Lung microvascular endothelial cell (primary cell): ENCODE measurements around the gene TEN1. TPM values are rescaled to one million over a fixed set of nuclear protein-coding genes. Genes with fewer than 3 reads are reported as not detected.
A peak's percentile ranks its signal among the peaks of the same experiment; 100 is the strongest.
"Not testable (repeated sequence)": the region's sequence is repeated elsewhere in the genome, so short reads cannot be mapped to it uniquely, and the experiment has no call there.

Source experiments
- DNase-seq, 2 donors: peaks; one replicate each; pipeline versions ENCODE4 v3.0.0 to v3.0.0-alpha.2; 2010; ENCODE audit warnings: low read depth in 2 of 2
- total RNA-seq: library from RNA; depleted of rRNA; stranded (reverse); fragments of >200 nt; gene quantifications from 2 replicates; pipeline ENCODE4 v1.2.1, GENCODE V29; 2014

Gene TEN1, protein sequence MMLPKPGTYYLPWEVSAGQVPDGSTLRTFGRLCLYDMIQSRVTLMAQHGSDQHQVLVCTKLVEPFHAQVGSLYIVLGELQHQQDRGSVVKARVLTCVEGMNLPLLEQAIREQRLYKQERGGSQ
- 16.1 and 20.0 TPM in 2 replicates for total RNA-seq

DNA sequence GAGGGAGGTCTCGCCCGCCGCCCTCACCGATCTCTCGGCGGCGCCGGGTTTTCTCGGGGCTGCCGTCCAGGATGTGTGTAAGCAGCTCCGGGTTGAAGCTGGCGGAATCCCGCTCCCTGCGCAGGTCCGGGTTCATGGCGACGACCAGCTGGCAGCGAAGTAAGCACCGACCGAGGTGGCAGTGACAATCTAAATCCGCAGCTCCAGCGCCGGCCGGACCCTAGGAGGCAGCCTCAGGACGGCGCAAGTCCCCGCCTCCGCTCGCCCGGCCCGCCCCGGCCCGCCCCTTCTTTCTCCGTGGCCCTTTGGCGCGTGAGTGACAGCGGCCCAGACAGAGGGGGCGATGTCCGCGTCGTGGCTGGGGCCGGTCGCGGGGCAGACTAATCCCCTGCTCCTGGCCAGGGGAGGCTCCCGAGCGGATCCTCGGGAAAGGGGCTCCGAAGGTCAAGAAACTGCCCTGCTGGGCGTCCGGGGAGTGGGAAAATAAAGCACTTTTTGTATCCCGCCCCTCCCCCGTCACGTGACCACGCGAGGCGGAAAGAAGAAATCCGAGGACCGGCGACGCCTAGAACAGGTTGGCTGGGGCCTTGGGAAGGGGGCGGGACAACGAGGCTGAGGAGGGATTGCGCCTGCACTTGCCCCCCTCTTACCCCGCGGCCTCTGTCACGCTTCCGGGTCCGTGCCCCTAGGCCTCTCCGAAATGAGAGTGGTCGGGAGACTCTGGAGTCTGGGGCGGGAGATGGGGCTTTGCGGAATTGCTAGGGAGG lies at the start of gene TEN1, which contains the start of gene ACOX1:
Gene TEN1 (plus strand): TSS at position 303 of the 767 bp plus-strand sequence. CDS start 6,953 bp downstream, outside the sequence.
Gene ACOX1 (minus strand): TSS at position 229 of the 767 bp plus-strand sequence. CDS start 93 bp downstream, at position 136.
- DNase-seq: peak; percentile 91 to 98

- DNase-seq: no peak
Measured at GRCh38 chr17:75931062-75931461, 48.0 kb upstream of the TEN1 start.

DNA sequence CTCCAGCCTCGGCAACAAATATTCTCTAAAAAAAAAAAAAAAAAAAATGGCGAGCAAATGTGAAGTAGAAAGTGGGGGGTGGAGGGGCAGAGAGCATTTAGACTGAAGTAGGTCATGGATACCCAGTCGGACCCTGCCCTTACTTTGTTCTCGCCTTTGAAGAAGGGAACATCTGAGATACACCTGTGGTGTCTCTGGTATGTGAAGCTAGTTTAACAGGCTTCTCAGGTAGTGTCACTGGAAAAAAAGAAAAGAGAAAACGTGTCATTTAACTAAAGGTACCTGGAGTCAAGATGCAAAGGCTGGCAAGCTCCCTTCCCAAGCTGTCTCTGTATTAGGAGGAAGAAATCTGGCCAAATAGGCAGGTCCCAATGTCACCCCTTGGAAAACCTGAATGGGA lies 46.2 kb upstream of the TEN1 start:
- no peak for DNase-seq

DNA sequence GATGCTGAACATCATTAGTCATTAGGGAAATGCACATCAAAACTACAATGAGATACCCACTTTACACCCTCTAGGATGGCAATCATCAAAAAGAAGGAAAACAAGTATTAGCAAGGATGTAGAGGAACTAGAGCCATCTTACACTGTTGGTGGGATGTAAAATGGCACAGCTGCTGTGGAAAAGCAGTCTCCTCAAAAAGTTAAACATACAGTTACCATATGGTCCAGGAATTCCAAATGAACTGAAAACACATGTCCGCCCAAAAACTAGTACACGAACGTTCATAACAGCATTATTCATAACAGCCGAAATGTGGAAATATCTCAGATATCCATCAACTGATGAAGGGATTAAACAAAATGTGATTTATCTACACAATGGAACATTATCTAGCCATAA lies 45.2 kb upstream of the TEN1 start:
- DNase-seq: no peak

- no peak for DNase-seq
Measured at GRCh38 chr17:75937652-75938051, 41.4 kb upstream of the TEN1 start.

GRCh38 chr17:75940727-75941441 lies 38.2 kb upstream of the TEN1 start, which contains the start of gene FBF1:
Gene FBF1 (minus strand): TSS chr17:75941042. CDS start chr17:75938149, 2,893 bp downstream.
- DNase-seq: peak; percentile 94 to 95

DNA sequence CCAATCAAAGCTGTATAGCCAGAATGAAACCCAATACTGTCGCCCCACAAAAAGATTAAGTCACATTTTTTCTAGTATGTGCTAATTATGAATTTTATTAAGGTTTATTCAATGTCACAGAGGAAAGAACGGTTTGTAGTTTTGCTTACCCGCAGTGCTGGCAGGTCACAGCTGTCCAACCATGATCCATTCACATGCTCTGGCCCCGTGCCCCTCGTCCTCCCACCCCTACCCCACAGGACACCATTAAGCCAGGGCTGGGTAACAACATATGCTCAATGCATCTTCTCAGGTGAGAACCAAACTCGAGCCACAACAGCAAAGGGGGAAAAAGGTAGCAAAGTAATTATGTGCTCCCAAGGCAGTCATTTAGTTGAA lies 37.6 kb upstream of the TEN1 start:
- no peak for DNase-seq

DNA sequence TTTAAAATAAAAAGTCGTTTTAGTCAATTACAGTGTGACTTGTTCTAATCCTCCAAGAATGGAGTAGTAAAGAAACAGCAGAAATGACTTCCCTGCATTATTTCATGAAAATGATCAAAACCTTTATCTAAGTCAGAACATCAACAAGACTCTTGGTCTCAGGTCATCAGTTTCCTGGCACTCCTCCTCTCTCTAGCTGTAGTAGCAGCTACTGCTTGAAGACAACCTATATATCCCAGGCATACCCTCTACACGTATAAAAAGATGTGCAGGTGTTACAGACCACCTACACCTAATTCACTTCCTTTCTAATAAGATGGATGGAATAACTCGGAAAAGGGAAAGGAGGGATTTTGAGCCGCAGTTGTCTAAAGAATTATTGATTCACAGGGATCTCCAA lies 36.6 kb upstream of the TEN1 start:
- DNase-seq: no peak

DNA sequence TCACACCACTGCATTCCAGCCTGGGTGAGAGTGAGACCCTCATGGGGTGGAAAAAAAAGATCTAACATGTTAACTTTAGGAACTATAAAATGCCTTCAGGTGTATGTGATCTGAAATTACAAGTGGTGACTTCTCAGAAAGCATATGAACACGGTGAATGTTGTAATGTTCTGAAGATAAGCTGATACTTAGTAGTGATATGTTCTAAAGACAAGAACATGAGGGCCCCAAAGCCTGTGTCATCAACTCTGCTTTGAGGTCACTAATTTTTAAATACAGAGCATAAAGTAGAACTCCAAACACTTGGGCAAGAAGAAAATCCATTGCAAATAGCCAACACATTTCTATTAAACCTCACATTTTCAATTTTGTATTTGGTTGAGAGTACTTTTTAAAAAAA lies 35.5 kb upstream of the TEN1 start:
- no peak for DNase-seq

DNA sequence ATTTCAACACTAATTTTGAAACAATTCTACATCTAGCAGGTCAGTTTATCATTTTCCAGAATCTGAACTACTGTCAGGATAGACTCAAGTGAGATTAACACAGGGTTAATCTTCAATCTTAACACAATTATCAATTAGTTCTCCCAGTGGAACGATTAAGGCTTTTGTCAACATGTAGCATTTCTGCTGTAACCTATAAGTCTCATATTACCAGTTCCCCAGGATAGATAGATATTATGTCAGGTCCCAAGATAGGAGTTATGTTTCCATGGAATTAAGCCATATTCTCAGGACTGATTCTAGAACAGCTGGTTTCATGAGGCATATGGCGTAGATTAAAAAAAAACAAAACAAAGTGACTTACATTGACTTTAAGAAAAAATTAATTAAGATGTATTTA lies 33.8 kb upstream of the TEN1 start:
- DNase-seq: no peak

DNA sequence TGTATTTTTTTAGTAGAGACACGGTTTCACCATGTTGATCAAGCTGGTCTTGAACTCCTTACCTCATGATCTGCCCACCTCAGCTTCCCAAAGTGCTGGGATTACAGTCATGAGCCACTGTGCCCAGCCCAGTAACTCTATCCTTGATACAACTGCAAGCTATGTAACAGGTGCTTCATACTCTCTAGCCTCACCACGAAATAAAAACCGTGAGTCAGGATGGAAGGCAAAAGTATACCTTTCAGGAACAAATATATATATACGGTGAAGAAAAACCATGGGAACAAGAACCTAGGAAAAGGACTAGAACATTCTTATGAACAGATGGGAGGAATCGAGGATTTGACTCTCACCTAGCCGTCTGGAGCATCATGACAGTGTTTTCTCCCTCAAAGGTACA lies 28.6 kb upstream of the TEN1 start:
- DNase-seq: no peak

DNA sequence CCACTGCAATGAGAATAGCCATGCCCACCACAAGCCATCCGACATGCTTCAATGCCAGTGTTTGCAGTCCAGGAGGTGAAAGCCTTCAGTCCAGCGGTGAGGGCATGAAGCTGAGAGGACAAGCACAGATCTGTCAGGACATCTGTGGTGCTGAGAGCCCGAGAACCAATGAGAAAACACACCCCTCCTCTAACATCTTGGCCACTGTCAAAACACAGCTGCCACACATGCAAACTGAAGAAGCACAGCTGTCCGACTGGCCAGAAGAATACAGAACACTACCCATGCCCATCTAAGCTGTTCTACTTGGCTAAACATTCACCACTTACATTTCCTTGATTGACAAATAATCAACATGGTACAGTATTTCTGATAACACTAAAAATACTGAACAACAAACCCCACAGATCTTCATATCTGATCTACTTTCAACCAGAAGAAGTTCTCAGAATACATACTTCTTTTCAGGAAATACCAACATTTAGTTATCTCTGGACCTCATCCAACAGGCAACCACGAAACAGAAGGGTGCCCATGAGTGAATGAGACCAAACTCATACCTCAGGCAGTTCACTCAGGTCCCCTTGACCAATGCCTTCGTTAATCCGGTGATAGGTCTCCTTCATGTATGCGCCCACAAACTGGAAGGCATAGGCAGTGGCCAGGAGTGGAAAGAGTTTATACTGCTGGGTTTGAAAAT lies 28.0 kb upstream of the TEN1 start:
- DNase-seq: no peak

- no peak for DNase-seq
Measured at GRCh38 chr17:75959051-75959838, 19.8 kb upstream of the TEN1 start.

DNA sequence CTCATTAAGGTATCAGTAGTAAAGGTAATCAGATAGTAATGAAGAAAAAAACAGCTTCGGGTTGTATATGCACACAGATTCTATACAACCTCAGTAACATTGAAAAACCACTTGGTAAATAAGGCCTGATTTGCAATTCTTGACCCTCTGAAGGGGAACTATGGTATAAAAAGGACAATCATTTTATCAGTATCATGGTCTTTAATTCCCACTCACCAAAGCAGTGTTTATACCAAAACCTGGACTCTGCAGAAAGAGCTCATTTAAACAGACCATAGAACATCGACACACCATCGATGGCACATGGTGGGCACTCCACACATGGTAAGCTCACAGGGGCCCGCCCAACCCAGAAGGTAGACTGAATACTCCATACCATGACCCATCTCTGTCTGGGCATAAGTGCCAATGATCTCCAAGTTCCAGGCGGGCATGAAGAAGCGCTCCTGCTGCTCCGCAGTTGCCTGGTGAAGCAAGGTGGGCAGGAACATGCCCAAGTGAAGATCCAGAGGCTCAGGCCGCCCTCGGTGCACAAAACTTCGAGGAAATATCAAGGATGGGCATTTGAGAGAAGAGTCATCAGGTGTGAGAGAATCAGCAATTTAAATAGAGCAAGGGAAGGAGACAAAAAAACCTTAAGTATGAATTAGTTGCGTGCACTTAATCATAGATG lies 19.1 kb upstream of the TEN1 start:
- no peak for DNase-seq

DNA sequence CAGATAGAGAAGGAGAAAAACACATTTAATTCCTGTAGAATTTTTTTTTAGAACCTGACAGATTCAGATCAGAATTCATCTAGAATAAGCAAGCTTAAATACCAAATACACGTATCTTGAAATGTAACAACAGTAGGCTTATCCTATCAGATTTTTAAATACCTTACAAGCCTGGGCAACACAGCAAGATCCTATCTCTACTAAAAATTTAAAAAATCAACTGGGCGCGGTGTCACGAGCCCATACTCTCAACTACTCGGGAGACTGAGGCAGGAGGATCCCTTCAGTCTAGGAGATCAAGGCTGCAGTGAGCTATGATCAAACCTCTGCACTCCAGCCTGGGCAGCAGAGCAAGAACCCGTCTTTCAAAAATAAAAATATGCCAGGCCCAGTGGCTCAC lies 13.6 kb upstream of the TEN1 start:
- DNase-seq: no peak

DNA sequence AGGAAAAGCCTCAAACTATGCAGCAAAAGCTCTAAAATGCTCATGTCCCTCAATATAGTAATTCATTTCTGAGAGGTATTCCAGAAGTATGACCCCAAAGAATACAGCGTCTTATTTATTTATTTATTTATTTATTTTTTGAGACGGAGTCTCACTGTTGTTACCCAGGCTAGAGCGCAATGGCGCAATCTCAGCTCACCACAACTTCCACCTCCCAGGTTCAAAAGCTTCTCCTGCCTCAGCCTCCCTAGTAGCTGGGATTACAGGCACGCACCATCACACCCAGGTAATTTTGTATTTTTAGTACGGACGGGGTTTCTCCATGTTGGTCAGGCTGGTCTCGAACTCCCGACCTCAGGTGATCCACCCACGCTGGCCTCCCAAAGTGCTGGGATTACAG lies 10.0 kb upstream of the TEN1 start:
- not testable (repeated sequence) for DNase-seq

DNA sequence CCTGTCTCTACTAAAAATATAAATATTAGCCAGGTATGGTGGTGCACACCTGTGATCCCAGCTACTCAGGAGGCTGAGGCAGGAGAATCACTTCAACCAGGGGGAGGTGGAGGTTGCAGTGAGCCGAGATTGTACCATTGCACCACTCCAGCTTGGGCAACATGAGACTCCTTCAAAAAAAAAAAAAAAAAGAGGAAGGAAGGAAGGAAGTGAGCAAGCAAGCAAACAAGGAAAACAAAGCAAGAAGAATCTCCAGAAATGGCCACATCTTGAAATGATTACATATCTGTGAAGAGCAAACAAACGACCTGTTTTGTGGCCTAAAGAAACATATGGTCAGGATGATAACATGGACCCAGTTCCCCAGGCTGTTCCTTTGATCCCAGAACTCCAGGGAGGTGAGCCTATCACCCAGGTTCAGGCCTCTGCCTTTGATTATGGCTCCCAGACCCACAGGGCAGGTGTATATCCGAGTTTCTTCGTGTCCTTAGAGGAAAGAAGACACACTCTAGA lies 9.0 kb upstream of the TEN1 start:
- peak in 1 of 2 donors; percentile 80 for DNase-seq

DNA sequence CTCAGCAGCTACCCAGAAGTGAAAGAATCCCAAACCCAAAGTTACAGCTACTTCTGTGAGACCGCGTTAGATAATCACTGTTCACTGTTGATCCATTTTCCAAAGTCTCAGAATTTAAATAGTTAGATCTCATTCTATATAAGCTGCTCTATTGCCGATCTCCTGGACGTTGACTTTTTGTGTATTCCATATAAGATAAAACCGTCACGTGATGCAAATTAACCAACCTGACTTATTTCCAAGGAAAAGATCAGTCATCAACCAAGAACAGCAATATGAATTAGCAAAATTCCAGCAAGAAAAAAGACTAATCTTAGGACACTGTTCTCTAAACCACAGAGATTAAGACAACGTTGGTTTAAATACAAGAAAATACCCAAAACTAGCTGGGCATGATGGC lies 8.4 kb upstream of the TEN1 start:
- no peak for DNase-seq

DNA sequence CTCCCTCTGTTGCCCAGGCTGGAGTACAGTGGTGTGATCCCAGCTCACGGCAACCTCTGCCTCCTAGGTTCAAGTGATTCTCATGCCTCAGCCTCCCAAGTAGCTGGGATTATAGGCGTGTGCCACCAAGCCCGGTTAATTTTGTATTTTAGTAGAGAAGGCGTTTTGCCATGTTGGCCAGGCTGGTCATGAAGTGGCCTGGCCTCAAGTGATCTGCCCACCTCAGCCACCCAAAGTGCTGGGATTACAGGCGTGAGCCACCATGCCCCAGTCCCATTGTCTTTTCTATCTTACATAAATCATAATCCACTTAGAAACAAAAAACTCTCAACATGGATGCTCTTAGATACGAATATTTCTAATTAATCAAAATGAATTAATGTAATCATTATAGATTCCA lies 3.9 kb upstream of the TEN1 start:
- not testable (repeated sequence) for DNase-seq

GRCh38 chr17:75975757-75976174 lies 3.3 kb upstream of the TEN1 start:
- no peak for DNase-seq
